ENCODE results near the gene S100PBP.

S100PBP gene

GRCh38 chr1:32771561-32772280 lies 45.7 kb upstream of the S100PBP start:
- no peak for TF ChIP-seq CTCF (conservative IDR thresholded peaks at IDR 0.05; ENCODE audit: control insufficient read depth, insufficient read depth, low read depth, low read length)
- no peak for DNase-seq (ENCODE audit: low read depth)
- no peak overlapping the region for H3K4me3 ChIP-seq (ENCODE audit: control insufficient read depth, low read depth, low read length)

- no peak overlapping the region for H3K4me3 ChIP-seq (ENCODE audit: control insufficient read depth, low read depth, low read length)
- no peak for DNase-seq (ENCODE audit: low read depth)
- TF ChIP-seq CTCF (conservative IDR thresholded peaks at IDR 0.05; ENCODE audit: control insufficient read depth, insufficient read depth, low read depth, low read length) = no peak
Measured at GRCh38 chr1:32772281-32773017, 45.0 kb upstream of the S100PBP start.

GRCh38 chr1:32773018-32773763 lies 44.3 kb upstream of the S100PBP start:
- peak; percentile 75 for DNase-seq (ENCODE audit: low read depth)
- peak; percentile 96 for TF ChIP-seq CTCF (conservative IDR thresholded peaks at IDR 0.05; ENCODE audit: control insufficient read depth, insufficient read depth, low read depth, low read length)
- no peak overlapping the region for H3K4me3 ChIP-seq (ENCODE audit: control insufficient read depth, low read depth, low read length)

GRCh38 chr1:32773764-32774463 lies 43.5 kb upstream of the S100PBP start:
- H3K4me3 ChIP-seq (ENCODE audit: control insufficient read depth, low read depth, low read length) = no peak overlapping the region
- no peak for DNase-seq (ENCODE audit: low read depth)
- TF ChIP-seq CTCF (conservative IDR thresholded peaks at IDR 0.05; ENCODE audit: control insufficient read depth, insufficient read depth, low read depth, low read length) = no peak

- TF ChIP-seq CTCF (conservative IDR thresholded peaks at IDR 0.05; ENCODE audit: control insufficient read depth, insufficient read depth, low read depth, low read length) = no peak
- no peak overlapping the region for H3K4me3 ChIP-seq (ENCODE audit: control insufficient read depth, low read depth, low read length)
- no peak for DNase-seq (ENCODE audit: low read depth)
Measured at GRCh38 chr1:32774464-32774808, 43.0 kb upstream of the S100PBP start.

- peak; percentile 63 for DNase-seq (ENCODE audit: low read depth)
- no peak overlapping the region for H3K4me3 ChIP-seq (ENCODE audit: control insufficient read depth, low read depth, low read length)
- TF ChIP-seq CTCF (conservative IDR thresholded peaks at IDR 0.05; ENCODE audit: control insufficient read depth, insufficient read depth, low read depth, low read length) = no peak
Measured at GRCh38 chr1:32774950-32775634, 42.4 kb upstream of the S100PBP start.
